HL-60 (cell line): ENCODE data around the gene ANK3.

Experiments
- GABPA ChIP-seq: IDR thresholded peaks from 2 replicates; pipeline ENCODE4 v1.6.1; 2012; ENCODE audit warnings: low read depth
- POLR2AphosphoS5 ChIP-seq: IDR thresholded peaks from 2 replicates; pipeline ENCODE4 v1.6.1; 2012; ENCODE audit warnings: low read depth
- SPI1 ChIP-seq: IDR thresholded peaks from 2 replicates; pipeline ENCODE4 v1.6.1; 2012; ENCODE audit warnings: low read depth, mild to moderate bottlenecking, borderline replicate concordance
- TF ChIP-seq, protein P1 (sequence below): IDR thresholded peaks from one replicate; pipeline ENCODE4 v1.5.1; 2011; ENCODE audit warnings: low read length, control low read depth, inconsistent platforms; ENCODE audit not compliant: insufficient read depth
- TF ChIP-seq, protein P2 (sequence below): IDR thresholded peaks from 2 replicates; pipeline ENCODE4 v1.6.1; 2012; ENCODE audit warnings: low read depth; ENCODE audit not compliant: insufficient replicate concordance

DNA sequence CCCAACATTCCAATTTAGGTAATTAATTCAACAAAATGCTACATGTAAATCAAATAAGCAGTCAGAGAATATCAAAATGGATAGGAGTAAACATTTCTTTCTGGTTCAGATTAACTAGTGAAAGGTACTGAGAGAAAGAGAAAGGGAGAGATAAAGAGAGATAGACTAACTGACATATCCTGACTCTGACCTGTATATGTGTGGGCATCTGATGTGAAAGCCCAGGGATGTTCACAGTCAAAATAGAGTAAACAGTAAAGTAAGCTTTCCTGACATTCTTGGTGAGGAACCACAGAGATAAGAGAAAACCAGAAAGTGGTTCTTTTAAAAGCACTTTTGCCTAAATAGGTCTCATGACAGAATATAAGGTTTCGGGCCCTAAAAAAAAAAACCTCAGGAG lies 37.5 kb upstream of the ANK3 start:
- TF ChIP-seq, protein P1, sequence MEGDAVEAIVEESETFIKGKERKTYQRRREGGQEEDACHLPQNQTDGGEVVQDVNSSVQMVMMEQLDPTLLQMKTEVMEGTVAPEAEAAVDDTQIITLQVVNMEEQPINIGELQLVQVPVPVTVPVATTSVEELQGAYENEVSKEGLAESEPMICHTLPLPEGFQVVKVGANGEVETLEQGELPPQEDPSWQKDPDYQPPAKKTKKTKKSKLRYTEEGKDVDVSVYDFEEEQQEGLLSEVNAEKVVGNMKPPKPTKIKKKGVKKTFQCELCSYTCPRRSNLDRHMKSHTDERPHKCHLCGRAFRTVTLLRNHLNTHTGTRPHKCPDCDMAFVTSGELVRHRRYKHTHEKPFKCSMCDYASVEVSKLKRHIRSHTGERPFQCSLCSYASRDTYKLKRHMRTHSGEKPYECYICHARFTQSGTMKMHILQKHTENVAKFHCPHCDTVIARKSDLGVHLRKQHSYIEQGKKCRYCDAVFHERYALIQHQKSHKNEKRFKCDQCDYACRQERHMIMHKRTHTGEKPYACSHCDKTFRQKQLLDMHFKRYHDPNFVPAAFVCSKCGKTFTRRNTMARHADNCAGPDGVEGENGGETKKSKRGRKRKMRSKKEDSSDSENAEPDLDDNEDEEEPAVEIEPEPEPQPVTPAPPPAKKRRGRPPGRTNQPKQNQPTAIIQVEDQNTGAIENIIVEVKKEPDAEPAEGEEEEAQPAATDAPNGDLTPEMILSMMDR, result no peak
- TF ChIP-seq GABPA (no peak), POLR2AphosphoS5 (no peak), SPI1 (no peak)
- TF ChIP-seq, protein P2, sequence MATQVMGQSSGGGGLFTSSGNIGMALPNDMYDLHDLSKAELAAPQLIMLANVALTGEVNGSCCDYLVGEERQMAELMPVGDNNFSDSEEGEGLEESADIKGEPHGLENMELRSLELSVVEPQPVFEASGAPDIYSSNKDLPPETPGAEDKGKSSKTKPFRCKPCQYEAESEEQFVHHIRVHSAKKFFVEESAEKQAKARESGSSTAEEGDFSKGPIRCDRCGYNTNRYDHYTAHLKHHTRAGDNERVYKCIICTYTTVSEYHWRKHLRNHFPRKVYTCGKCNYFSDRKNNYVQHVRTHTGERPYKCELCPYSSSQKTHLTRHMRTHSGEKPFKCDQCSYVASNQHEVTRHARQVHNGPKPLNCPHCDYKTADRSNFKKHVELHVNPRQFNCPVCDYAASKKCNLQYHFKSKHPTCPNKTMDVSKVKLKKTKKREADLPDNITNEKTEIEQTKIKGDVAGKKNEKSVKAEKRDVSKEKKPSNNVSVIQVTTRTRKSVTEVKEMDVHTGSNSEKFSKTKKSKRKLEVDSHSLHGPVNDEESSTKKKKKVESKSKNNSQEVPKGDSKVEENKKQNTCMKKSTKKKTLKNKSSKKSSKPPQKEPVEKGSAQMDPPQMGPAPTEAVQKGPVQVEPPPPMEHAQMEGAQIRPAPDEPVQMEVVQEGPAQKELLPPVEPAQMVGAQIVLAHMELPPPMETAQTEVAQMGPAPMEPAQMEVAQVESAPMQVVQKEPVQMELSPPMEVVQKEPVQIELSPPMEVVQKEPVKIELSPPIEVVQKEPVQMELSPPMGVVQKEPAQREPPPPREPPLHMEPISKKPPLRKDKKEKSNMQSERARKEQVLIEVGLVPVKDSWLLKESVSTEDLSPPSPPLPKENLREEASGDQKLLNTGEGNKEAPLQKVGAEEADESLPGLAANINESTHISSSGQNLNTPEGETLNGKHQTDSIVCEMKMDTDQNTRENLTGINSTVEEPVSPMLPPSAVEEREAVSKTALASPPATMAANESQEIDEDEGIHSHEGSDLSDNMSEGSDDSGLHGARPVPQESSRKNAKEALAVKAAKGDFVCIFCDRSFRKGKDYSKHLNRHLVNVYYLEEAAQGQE, result no peak
